ENCODE data around the gene HSD17B8.

Gene HSD17B8

DNA sequence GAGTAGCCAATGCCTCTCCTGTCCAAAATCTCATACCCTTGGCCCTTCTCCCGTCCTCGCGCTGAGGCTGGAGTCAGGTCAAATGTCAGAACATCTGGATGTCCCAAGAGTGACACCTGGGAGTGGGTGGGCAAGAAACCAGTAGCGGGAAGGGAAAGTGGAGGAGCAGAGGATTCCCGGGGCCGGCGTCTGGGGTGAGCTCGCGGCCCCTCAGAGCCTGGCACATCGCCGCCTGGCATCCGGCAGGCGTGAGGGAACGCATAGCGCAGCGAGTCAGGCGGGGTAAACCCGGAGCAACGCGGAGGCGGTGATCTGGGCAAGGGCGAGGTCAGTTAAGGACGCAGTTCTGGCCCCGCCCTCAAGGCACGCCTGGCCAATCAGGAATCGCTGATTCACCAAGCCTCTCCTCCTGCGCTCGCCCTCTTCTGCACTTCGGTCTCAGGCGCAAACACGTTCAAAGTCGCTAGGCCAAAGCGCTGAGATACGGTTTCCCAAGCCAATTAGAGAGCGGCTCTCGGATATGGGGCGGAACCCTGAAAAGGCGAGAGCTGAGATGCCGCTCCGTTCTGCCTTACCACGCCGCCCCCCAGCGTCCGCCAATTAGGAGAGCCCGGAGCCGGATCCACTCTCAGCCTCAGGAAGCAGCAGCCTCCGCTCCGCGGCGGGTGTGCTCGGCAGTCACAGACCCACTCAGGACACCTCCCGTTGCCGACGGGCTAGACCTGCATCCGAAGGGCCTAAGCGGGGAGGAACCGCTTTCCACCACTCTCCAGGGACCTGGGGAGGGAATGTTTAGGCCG lies 44.7 kb downstream of the HSD17B8 start:
- DNase-seq, result peak; percentile 93 to 96

DNA sequence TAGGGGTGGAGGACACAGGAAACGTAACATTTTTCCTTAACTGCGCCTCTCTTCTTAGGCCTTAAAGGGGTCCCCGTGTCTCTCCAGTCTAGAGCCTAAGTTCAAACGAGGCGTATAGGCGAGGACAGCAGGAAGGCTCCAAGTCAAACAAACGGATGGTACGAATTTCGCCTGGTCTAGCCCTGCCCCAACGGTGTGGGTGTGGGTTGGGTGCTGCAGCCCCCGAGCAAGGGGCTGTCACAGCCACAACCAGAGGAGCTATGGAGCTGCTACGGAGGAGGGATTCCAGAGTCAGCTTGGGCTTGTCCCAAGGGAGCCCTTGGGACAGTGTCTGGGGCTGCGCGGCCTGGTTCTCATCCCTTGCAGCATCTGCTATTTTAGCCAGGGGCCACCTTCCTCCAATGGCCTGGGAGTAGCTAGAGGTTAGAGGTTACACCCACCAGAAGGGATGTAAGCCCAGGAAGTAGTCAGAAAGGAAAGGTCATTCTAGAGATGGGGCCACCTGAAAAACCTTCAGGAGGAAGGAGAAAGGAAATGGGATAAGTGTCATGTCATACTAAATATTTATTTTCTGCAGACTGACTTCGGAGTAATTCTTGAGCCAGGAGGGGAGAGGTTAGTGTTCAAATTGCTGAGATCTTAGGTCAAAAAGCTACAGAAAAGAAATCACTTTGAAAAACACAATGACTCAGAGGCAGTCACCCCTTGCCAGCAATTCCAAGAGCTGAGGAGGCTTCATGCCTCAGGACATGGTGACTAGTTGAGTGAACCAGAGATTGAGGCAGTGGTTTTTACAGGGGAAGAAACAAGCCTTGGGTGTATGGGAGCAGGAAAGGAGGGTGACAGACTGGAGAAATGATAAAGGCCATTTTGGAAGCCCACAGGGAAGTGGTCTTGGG lies 45.5 kb downstream of the HSD17B8 start:
- DNase-seq, result no peak

GRCh38 chr6:33250731-33251130 lies 46.3 kb downstream of the HSD17B8 start:
- DNase-seq, result no peak

GRCh38 chr6:33251395-33252012 lies 47.0 kb downstream of the HSD17B8 start:
- no peak for DNase-seq

- DNase-seq, result no peak
These were observed 48.3 kb downstream of the HSD17B8 start for GRCh38 chr6:33252759-33253158.

GRCh38 chr6:33254591-33254990 lies 50.1 kb downstream of the HSD17B8 start:
- DNase-seq, result no peak
